ENCODE data around the gene TAB2. TPM values are rescaled to one million over a fixed set of nuclear protein-coding genes. Genes with fewer than 3 reads are reported as not detected.

The TAB2 gene
- polyA plus RNA-seq, 3 donors, result 3.1 to 32.0 (median 6.0) TPM

GRCh38 chr6:149446791-149447376, 129.4 kb downstream of the TAB2 start:
- no peak for TF ChIP-seq CTCF (IDR thresholded peaks at IDR 0.05)
- Mint-ChIP-seq H3K27me3 (ENCODE audit: low read depth in 3 of 3) (peaks cover 7 to 18% (median 15%) of the 10 kb centered on the region in 3 donors), H3K36me3 (peaks cover 6% of the 10 kb centered on the region in 2 donors), H3K4me3 (no peak overlapping the region), H3K9me3 (peaks cover 0 to 9% (median 3%) of the 10 kb centered on the region in 7 donors), H3K4me1 (peaks cover 4% of the 10 kb centered on the region), H3K27ac (no peak overlapping the region)
- DNase-seq, result no peak
- Histone ChIP-seq H4K20me1 (ENCODE audit: insufficient read depth, low read length) (no peaks in the 10 kb centered on the region), H3K9me3 (replicated peaks in 1 of 2; ENCODE audit: control insufficient read depth in 1 of 2, insufficient read depth in 1 of 2, low read length in 2 of 2) (no peaks in the 10 kb centered on the region), H3K36me3 (replicated peaks in 1 of 2; ENCODE audit: control insufficient read depth in 1 of 2, insufficient read depth in 2 of 2, low read length in 2 of 2) (no peaks in the 10 kb centered on the region), H3K27ac (ENCODE audit: low read depth in 1 of 2, low read length in 2 of 2) (no peak overlapping the region), H3K4me2 (replicated peaks; ENCODE audit: extremely low read depth, low read length, poor library complexity, severe bottlenecking) (no peak overlapping the region), H3K9ac (ENCODE audit: insufficient read depth, low read length, poor library complexity, severe bottlenecking) (no peak overlapping the region), H2AFZ (ENCODE audit: insufficient read depth, low read depth, low read length, poor library complexity, severe bottlenecking) (no peak overlapping the region), H3K79me2 (ENCODE audit: insufficient read depth, low read length) (no peaks in the 10 kb centered on the region), H3K4me1 (ENCODE audit: control insufficient read depth in 1 of 2, insufficient read depth in 2 of 2, low read length in 2 of 2) (peaks cover 9 to 15% of the 10 kb centered on the region in 2 donors), H3K4me3 (replicated peaks in 1 of 3; ENCODE audit: low read depth in 2 of 3, low read length in 3 of 3) (no peak overlapping the region), H3K27me3 (ENCODE audit: control insufficient read depth in 2 of 2, insufficient read depth in 2 of 2, low read length in 2 of 2) (peaks cover 4 to 13% of the 10 kb centered on the region in 2 donors)
- 89% methylated on average over 5 of the region's 5 CpGs for WGBS (ENCODE audit: insufficient coverage)
- intact Hi-C loops (cut with micrococcal nuclease), result no loop called here

GRCh38 chr6:149448821-149449453, 131.4 kb downstream of the TAB2 start:
- intact Hi-C loops (cut with micrococcal nuclease), result no loop called here

More at GRCh38 chr6:149448821-149449453, 131.4 kb downstream of the TAB2 start:
- Histone ChIP-seq H3K36me3 (replicated peaks in 1 of 2; ENCODE audit: control insufficient read depth in 1 of 2, insufficient read depth in 2 of 2, low read length in 2 of 2) (peaks cover 2 to 9% of the 10 kb centered on the region in 2 donors), H3K9me3 (replicated peaks in 1 of 2; ENCODE audit: control insufficient read depth in 1 of 2, insufficient read depth in 1 of 2, low read length in 2 of 2) (no peaks in the 10 kb centered on the region), H4K20me1 (ENCODE audit: insufficient read depth, low read length) (no peaks in the 10 kb centered on the region), H3K4me2 (replicated peaks; ENCODE audit: extremely low read depth, low read length, poor library complexity, severe bottlenecking) (no peak overlapping the region), H3K4me1 (ENCODE audit: control insufficient read depth in 1 of 2, insufficient read depth in 2 of 2, low read length in 2 of 2) (peaks cover 10 to 19% of the 10 kb centered on the region in 2 donors), H3K27ac (ENCODE audit: low read depth in 1 of 2, low read length in 2 of 2) (no peak overlapping the region), H3K27me3 (ENCODE audit: control insufficient read depth in 2 of 2, insufficient read depth in 2 of 2, low read length in 2 of 2) (peaks cover 4 to 17% of the 10 kb centered on the region in 2 donors), H3K9ac (ENCODE audit: insufficient read depth, low read length, poor library complexity, severe bottlenecking) (no peak overlapping the region), H3K4me3 (replicated peaks in 1 of 3; ENCODE audit: low read depth in 2 of 3, low read length in 3 of 3) (no peak overlapping the region), H3K79me2 (ENCODE audit: insufficient read depth, low read length) (no peaks in the 10 kb centered on the region), H2AFZ (ENCODE audit: insufficient read depth, low read depth, low read length, poor library complexity, severe bottlenecking) (no peak overlapping the region)
- WGBS (ENCODE audit: insufficient coverage), result 93% methylated on average over 4 of the region's 5 CpGs
- H3K27me3 Mint-ChIP-seq (ENCODE audit: low read depth in 3 of 3), result peaks cover 11 to 20% (median 15%) of the 10 kb centered on the region in 3 donors
- peaks cover 8% of the 10 kb centered on the region for H3K4me1 Mint-ChIP-seq
- no peak for DNase-seq
- no peak overlapping the region for H3K4me3 Mint-ChIP-seq
- no peak for TF ChIP-seq CTCF (IDR thresholded peaks at IDR 0.05)
- H3K27ac Mint-ChIP-seq, result no peak overlapping the region
- H3K9me3 Mint-ChIP-seq, result peaks cover 0 to 9% (median 2%) of the 10 kb centered on the region in 7 donors
- peaks cover 16 to 20% of the 10 kb centered on the region in 2 donors for H3K36me3 Mint-ChIP-seq
